NT2/D1 (cell line): ENCODE results near the gene CCDC152.
"Not testable (repeated sequence)": the region's sequence is repeated elsewhere in the genome, so short reads cannot be mapped to it uniquely, and the experiment has no call there.

Experiments used
- DNase-seq: peaks from one replicate; pipeline ENCODE4 v3.0.0-alpha.2; 2011; ENCODE audit warnings: low read depth, low spot score
- H3K27me3 ChIP-seq: 2 replicates; pipeline ENCODE4 v1.6.0; 2011; ENCODE audit warnings: mild to moderate bottlenecking; ENCODE audit not compliant: insufficient read length, insufficient read depth
- H3K36me3 ChIP-seq: 2 replicates; pipeline ENCODE4 v1.6.1; 2011; ENCODE audit warnings: mild to moderate bottlenecking, low read length, mixed read lengths; ENCODE audit not compliant: insufficient read depth, insufficient read length
- H3K4me1 ChIP-seq: 2 replicates; pipeline ENCODE4 v1.5.1; 2011; ENCODE audit not compliant: insufficient read depth, insufficient read length
- H3K4me3 ChIP-seq: 2 replicates; pipeline ENCODE4 v1.5.1; 2011; ENCODE audit warnings: low read depth; ENCODE audit not compliant: insufficient read length
- H3K9ac ChIP-seq: 2 replicates; pipeline ENCODE4 v1.6.0; 2011; ENCODE audit warnings: low read depth; ENCODE audit not compliant: insufficient read length
- H3K9me3 ChIP-seq: 2 replicates; pipeline ENCODE4 v1.5.1; 2011; ENCODE audit warnings: mild to moderate bottlenecking, low read length; ENCODE audit not compliant: insufficient read depth
- SUZ12 ChIP-seq: IDR thresholded peaks from 2 replicates; pipeline ENCODE4 v1.6.1; 2011; ENCODE audit not compliant: insufficient read length, insufficient read depth; ENCODE audit errors: extremely low read depth
- YY1 ChIP-seq: IDR thresholded peaks from 2 replicates; pipeline ENCODE4 v1.6.1; 2011; ENCODE audit not compliant: insufficient read length, insufficient read depth
- ZNF274 ChIP-seq: IDR thresholded peaks from 2 replicates; pipeline ENCODE4 v1.6.1; 2011; ENCODE audit warnings: mild to moderate bottlenecking, low read depth, low read length

The CCDC152 gene

GRCh38 chr5:42813533-42813932 is 56.9 kb downstream of the CCDC152 start:
- Histone ChIP-seq H3K9ac (no peak overlapping the region), H3K27me3 (no peaks in the 10 kb centered on the region), H3K36me3 (no peaks in the 10 kb centered on the region), H3K4me3 (no peak overlapping the region), H3K4me1 (no peaks in the 10 kb centered on the region), H3K9me3 (no peaks in the 10 kb centered on the region)
- TF ChIP-seq SUZ12: no peak
- no peak for TF ChIP-seq ZNF274
- no peak for TF ChIP-seq YY1
- DNase-seq: peak; percentile 16

- not testable (repeated sequence) for H3K9me3 ChIP-seq, DNase-seq, H3K9ac ChIP-seq, H3K27me3 ChIP-seq, H3K4me1 ChIP-seq, H3K4me3 ChIP-seq, H3K36me3 ChIP-seq
Measured at GRCh38 chr5:42816546-42816945, 59.9 kb downstream of the CCDC152 start.

GRCh38 chr5:42819745-42820144 is 63.1 kb downstream of the CCDC152 start:
- H3K36me3 ChIP-seq: no peaks in the 10 kb centered on the region
- no peak overlapping the region for H3K4me3 ChIP-seq
- H3K9ac ChIP-seq: no peak overlapping the region
- no peaks in the 10 kb centered on the region for H3K27me3 ChIP-seq
- no peaks in the 10 kb centered on the region for H3K4me1 ChIP-seq
- DNase-seq: no peak
- H3K9me3 ChIP-seq: no peaks in the 10 kb centered on the region
- TF ChIP-seq SUZ12: no peak
- no peak for TF ChIP-seq ZNF274
- no peak for TF ChIP-seq YY1

- H3K27me3 ChIP-seq: no peaks in the 10 kb centered on the region
- no peaks in the 10 kb centered on the region for H3K36me3 ChIP-seq
- TF ChIP-seq SUZ12: no peak
- no peak for TF ChIP-seq YY1
- TF ChIP-seq ZNF274: no peak
- no peaks in the 10 kb centered on the region for H3K4me1 ChIP-seq
- DNase-seq: no peak
- H3K9me3 ChIP-seq: no peaks in the 10 kb centered on the region
- no peak overlapping the region for H3K4me3 ChIP-seq
- H3K9ac ChIP-seq: no peak overlapping the region
Measured at GRCh38 chr5:42822548-42822947, 65.9 kb downstream of the CCDC152 start.

GRCh38 chr5:42824347-42824976 is 67.8 kb downstream of the CCDC152 start:
- Histone ChIP-seq H3K4me3 (no peak overlapping the region), H3K4me1 (no peaks in the 10 kb centered on the region), H3K9ac (no peak overlapping the region), H3K36me3 (no peaks in the 10 kb centered on the region), H3K27me3 (no peaks in the 10 kb centered on the region), H3K9me3 (no peaks in the 10 kb centered on the region)
- no peak for DNase-seq
- TF ChIP-seq ZNF274 (no peak), YY1 (no peak), SUZ12 (no peak)

GRCh38 chr5:42825422-42826148 is 69.0 kb downstream of the CCDC152 start:
- no peak overlapping the region for H3K9ac ChIP-seq
- H3K9me3 ChIP-seq: no peaks in the 10 kb centered on the region
- DNase-seq: no peak
- no peaks in the 10 kb centered on the region for H3K4me1 ChIP-seq
- H3K36me3 ChIP-seq: no peaks in the 10 kb centered on the region
- TF ChIP-seq ZNF274: no peak
- TF ChIP-seq YY1: no peak
- TF ChIP-seq SUZ12: no peak
- no peaks in the 10 kb centered on the region for H3K27me3 ChIP-seq
- H3K4me3 ChIP-seq: no peak overlapping the region

- H3K9ac ChIP-seq: no peak overlapping the region
- no peak overlapping the region for H3K4me3 ChIP-seq
- TF ChIP-seq ZNF274: no peak
- TF ChIP-seq YY1: no peak
- no peak for TF ChIP-seq SUZ12
- H3K36me3 ChIP-seq: no peaks in the 10 kb centered on the region
- H3K27me3 ChIP-seq: no peaks in the 10 kb centered on the region
- H3K4me1 ChIP-seq: no peaks in the 10 kb centered on the region
- DNase-seq: no peak
- no peaks in the 10 kb centered on the region for H3K9me3 ChIP-seq
Measured at GRCh38 chr5:42826757-42827515, 70.3 kb downstream of the CCDC152 start.
